Measurements from ENCODE around the gene NECTIN3.

Gene NECTIN3

GRCh38 chr3:111210866-111211564 is 139.4 kb downstream of the NECTIN3 start:
- DNase-seq: no peak
- Mint-ChIP-seq H3K27me3 (ENCODE audit: low read depth, poor library complexity) (no peaks in the 10 kb centered on the region), H3K36me3 (ENCODE audit: low read depth) (no peaks in the 10 kb centered on the region), H3K4me3 (no peak overlapping the region), H3K27ac (no peak overlapping the region), H3K4me1 (no peaks in the 10 kb centered on the region), H3K9me3 (no peaks in the 10 kb centered on the region)
- TF ChIP-seq CTCF (IDR thresholded peaks at IDR 0.05): no peak

DNA sequence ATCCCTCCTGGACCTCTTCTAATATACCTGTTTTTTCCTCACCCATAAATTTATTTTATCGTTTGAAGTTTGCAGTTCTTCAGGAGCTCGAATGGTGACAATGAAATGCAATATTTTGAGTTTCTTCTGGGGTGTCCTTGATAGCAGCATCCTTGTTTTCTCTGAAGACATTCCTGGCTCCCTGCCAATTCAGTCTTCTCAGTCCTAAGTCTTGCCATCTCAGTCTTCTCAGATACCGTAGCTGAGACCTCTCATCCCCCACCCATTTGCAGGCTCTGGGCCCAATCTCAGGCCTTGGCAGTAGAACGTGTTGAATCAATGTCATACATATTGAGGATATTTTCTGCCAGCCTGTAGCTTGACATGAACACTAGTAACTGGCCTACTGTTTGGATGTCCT is 140.9 kb downstream of the NECTIN3 start:
- H3K4me1 Mint-ChIP-seq: no peaks in the 10 kb centered on the region
- H3K9me3 Mint-ChIP-seq: no peaks in the 10 kb centered on the region
- TF ChIP-seq CTCF (IDR thresholded peaks at IDR 0.05): no peak
- H3K36me3 Mint-ChIP-seq (ENCODE audit: low read depth): no peaks in the 10 kb centered on the region
- no peak overlapping the region for H3K27ac Mint-ChIP-seq
- DNase-seq: no peak
- no peak overlapping the region for H3K4me3 Mint-ChIP-seq
- H3K27me3 Mint-ChIP-seq (ENCODE audit: low read depth, poor library complexity): peaks cover 4% of the 10 kb centered on the region

DNA sequence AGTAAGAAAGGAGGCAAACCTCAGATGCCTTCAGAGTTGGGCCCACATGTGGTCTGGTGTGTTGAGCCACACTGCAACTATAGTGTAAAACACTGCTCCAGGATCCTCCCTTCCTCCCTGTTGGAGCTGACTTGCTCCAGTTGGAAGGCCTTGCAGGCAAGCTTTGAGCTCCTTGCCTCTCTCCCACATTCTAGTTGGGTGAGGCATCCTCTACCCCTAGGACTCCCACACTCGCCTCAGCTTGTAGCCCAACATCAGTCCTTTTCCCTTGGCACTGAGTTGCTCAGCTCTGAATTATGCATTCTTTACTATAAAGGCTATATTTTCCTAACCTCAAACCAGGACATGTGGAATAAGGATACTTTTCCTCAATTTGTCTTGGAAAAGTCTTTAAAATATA is 143.9 kb downstream of the NECTIN3 start:
- Mint-ChIP-seq H3K36me3 (ENCODE audit: low read depth) (no peaks in the 10 kb centered on the region), H3K9me3 (no peaks in the 10 kb centered on the region), H3K27me3 (ENCODE audit: low read depth, poor library complexity) (peaks cover 4% of the 10 kb centered on the region), H3K4me1 (no peaks in the 10 kb centered on the region), H3K4me3 (no peak overlapping the region), H3K27ac (no peak overlapping the region)
- DNase-seq: no peak
- no peak for TF ChIP-seq CTCF (IDR thresholded peaks at IDR 0.05)

GRCh38 chr3:111218615-111219014 is 147.0 kb downstream of the NECTIN3 start:
- Mint-ChIP-seq H3K4me3 (no peak overlapping the region), H3K36me3 (ENCODE audit: low read depth) (no peaks in the 10 kb centered on the region), H3K27ac (no peak overlapping the region), H3K4me1 (no peaks in the 10 kb centered on the region), H3K27me3 (ENCODE audit: low read depth, poor library complexity) (peaks cover 4% of the 10 kb centered on the region), H3K9me3 (no peaks in the 10 kb centered on the region)
- no peak for TF ChIP-seq CTCF (IDR thresholded peaks at IDR 0.05)
- DNase-seq: no peak

- peaks cover 4% of the 10 kb centered on the region for H3K9me3 Mint-ChIP-seq
- no peak overlapping the region for H3K4me3 Mint-ChIP-seq
- no peaks in the 10 kb centered on the region for H3K4me1 Mint-ChIP-seq
- no peak for TF ChIP-seq CTCF (IDR thresholded peaks at IDR 0.05)
- H3K27me3 Mint-ChIP-seq (ENCODE audit: low read depth, poor library complexity): no peaks in the 10 kb centered on the region
- H3K36me3 Mint-ChIP-seq (ENCODE audit: low read depth): no peaks in the 10 kb centered on the region
- DNase-seq: no peak
- H3K27ac Mint-ChIP-seq: no peak overlapping the region
Observed at GRCh38 chr3:111227216-111227615, 155.6 kb downstream of the NECTIN3 start.

DNA sequence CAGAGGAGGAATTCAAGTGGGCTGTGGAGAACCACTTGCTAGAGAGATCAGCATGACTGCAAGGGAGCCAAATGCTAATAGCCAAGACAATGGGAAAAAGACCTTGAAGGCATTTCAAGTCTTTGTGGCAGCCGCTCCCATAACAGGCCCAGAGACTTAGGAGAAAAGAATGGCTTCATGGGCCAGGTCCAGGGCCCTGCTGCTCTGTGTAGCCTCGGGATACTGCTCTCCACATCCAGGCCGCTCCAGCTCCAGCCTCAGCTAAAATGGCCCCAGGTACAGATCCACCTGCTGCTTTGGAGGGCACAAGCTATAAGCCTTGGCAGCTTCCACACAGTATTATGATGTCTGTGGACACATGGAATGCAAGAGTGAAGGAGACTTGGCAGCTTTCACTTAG is 157.7 kb downstream of the NECTIN3 start:
- no peak for TF ChIP-seq CTCF (IDR thresholded peaks at IDR 0.05)

More for the DNA sequence above, 157.7 kb downstream of the NECTIN3 start:
- peaks cover 4% of the 10 kb centered on the region for H3K9me3 Mint-ChIP-seq
- H3K4me1 Mint-ChIP-seq: no peaks in the 10 kb centered on the region
- no peak overlapping the region for H3K4me3 Mint-ChIP-seq
- no peak overlapping the region for H3K27ac Mint-ChIP-seq
- DNase-seq: no peak
- H3K36me3 Mint-ChIP-seq (ENCODE audit: low read depth): no peaks in the 10 kb centered on the region
- H3K27me3 Mint-ChIP-seq (ENCODE audit: low read depth, poor library complexity): no peaks in the 10 kb centered on the region
